Skin epidermis (tissue), 12 donors: ENCODE data around the gene CHD1.

Experiments
- H3K27ac ChIP-seq, 21 experiments: fragments of 200-600 bp; sonication (generic) in 11 of 21; one replicate each; pipeline ENCODE4 v1.5.0; 2020; ENCODE audit warnings: mild to moderate bottlenecking in 3 of 21, inconsistent platforms in 2 of 21, moderate library complexity in 2 of 21
- H3K4me3 ChIP-seq, 7 experiments: fragments of 200-600 bp; sonication (generic) in 2 of 7; one replicate each; pipeline ENCODE4 v1.5.0; 2020; ENCODE audit warnings: inconsistent platforms in 2 of 7, mild to moderate bottlenecking in 2 of 7, moderate library complexity in 1 of 7

Gene CHD1

GRCh38 chr5:98938464-98938863 is 9.7 kb upstream of the CHD1 start:
- Histone ChIP-seq H3K27ac (no peak overlapping the region), H3K4me3 (no peak overlapping the region)

DNA sequence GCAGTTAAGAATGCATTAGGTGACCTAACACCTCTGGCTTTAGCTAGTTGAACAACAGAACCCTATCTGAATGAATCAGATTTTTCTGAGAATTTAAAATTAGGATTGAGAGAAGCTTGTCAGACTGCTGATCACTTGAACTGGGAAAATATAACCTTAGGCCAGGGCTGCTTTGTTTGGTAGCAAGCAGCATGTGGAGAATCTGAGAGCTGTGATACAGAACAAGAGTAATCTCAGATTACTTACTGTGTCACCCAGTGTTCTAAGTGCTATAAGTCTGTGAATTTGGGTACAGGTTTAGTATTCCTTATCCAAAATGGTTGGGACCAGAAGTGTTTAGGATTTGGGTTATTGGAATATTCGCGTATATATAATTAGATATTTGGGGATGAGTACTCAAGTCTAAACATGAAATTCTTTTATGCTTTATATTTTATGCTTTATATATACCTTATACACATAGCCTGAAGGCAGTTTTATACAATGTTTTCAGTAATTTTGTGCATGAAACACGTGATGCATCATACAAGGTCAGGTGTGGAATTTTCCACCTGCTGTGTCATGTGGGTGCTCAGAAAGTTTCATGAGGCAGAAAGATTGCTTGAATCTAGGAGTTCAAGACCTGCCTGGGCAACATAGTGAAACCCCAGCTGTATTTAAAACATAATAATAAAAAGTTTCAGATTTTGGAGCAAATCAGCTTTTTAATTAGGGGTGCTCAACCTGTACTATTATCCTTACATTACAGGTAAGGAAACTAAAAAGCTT is 8.3 kb upstream of the CHD1 start:
- Histone ChIP-seq H3K4me3 (no peak overlapping the region), H3K27ac (no peak overlapping the region)

GRCh38 chr5:98935206-98935605 is 6.4 kb upstream of the CHD1 start:
- no peak overlapping the region for H3K4me3 ChIP-seq
- H3K27ac ChIP-seq: peak overlapping the region in 1 of 21 experiments; percentile 20

GRCh38 chr5:98934546-98934945 is 5.7 kb upstream of the CHD1 start:
- H3K27ac ChIP-seq: peak overlapping the region in 7 of 21 experiments; percentile 20 to 72 (median 63)
- H3K4me3 ChIP-seq: no peak overlapping the region

DNA sequence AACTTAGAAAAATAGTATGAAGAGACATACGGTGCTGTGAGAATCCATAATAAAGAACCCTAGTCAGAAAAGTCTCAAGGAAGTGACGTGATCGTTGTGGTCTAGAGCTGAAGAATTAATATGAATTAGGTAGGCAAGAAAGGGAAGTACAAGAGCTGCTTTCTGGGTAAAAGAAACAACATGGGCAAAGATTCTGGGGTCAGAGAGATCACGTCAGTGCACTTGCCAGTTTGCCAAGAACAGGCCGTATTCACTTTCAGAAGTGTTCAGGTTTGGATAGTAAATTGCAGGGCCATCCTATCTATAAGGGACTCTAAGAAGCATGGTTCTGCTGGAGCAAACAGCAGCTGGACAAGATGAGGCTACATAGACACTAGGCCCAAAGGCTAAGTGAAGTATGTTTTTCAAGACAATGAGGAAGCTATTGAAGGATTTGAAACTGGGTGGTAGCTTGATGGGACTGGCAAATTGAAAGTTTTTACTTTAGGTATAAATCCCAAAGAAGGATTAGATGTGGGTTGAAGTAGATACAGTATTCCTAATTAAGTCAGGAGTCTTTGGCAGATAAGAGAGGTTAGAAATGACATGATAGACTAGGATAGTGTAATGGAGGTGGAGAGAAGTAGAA is 4.8 kb upstream of the CHD1 start:
- Histone ChIP-seq H3K4me3 (no peak overlapping the region), H3K27ac (peak overlapping the region in 16 of 21 experiments; percentile 12 to 74 (median 44))

DNA sequence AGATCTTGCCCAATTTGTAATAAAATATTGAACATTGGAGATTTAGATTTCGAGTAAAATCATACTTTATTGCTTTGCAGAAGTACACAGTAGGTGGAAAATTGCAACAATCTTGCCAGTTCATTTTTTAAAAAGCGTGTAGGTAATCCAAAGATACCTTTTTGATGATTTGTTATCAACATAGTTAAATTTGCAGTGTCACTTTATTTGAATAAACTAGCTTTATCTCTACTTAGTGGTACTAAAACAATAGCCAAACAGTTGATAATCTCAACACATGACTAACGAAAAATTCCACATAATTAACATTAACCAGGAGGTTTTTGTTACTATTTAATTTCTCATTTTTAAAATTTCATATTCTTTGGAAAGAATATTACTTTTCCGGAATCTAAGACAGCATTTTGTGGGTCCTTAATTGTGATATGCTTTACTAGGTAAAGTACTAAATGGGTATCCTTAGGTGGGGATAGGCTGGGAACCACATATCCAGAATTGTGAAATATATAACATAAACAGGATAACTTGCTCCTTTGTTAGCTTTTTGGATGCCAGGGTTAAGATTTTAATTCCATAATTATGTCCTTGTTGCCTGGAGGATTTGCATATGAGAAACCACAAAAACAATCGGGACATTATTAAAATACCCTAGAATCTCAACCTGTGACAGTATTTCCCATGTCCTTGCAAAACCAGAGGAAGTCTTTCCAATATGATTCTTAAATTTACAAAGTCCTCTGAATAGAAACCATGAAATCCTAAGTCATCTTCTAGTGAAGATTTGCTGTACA is 2.4 kb upstream of the CHD1 start:
- peak overlapping the region in 4 of 21 experiments; percentile 38 to 100 (median 72) for H3K27ac ChIP-seq
- H3K4me3 ChIP-seq: no peak overlapping the region

GRCh38 chr5:98929710-98930298 is 997 bp upstream of the CHD1 start:
- Histone ChIP-seq H3K27ac (peak overlapping the region in 20 of 21 experiments; percentile 92 to 100 (median 99)), H3K4me3 (peak overlapping the region; percentile 69 to 99 (median 93))

- Histone ChIP-seq H3K27ac (peak overlapping the region; percentile 82 to 100 (median 99)), H3K4me3 (peak overlapping the region; percentile 69 to 99 (median 93))
Measured at GRCh38 chr5:98927989-98928872, 576 bp downstream of the CHD1 start.

DNA sequence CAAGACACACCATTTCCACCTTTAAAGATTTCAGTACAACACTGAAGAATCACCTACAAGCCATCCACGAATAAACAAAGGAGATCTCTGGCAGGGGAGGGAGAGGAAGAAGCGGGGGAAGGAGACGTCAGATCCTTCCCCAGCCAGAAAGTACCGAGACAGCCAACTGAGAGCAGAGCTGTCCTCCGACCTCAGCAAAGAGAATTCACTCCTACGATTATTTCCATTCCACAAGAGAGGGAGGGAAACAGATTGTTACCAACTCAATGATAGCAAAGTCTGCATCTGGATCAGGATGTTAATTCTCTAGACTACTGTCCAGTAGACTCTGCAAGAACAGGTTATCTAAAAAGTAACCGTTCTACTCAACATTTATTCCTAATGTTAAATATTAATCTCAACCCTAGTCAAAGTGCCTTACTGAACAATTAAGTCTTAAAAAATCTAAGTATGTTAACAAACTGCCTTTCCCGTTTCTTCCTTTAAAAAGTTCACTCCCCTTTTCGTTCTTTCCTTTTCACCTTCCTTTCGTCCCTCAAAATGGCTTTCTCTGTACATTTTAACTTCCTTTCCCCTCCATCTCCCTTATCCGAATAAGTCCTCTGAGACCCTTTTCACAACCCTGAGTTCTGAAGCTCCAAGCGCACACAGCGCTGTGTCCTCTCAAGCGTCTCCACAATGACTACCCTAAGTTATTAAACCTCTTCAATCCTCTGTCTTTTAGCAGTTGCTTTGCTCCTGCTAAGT is 1.4 kb downstream of the CHD1 start:
- Histone ChIP-seq H3K27ac (peak overlapping the region; percentile 82 to 100 (median 99)), H3K4me3 (peak overlapping the region; percentile 69 to 99 (median 93))

DNA sequence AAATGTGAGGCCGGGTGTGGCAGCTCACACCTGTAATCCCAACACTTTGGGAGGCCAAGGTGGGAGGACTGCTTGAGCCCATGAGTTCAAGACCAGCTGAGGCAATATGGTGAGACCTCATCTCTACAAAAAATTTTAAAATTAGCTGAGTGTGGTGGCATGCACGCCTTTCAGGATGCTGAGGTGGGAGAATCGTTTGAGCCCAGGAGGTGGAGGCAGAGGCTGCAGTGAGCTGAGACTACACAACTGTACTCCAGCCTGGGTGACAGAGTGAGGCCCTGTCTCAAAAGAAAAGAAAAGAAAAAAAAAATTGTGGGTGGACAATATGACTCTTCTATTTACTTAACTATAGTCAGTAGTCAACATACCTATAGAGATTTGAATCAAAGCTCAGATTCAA is 4.8 kb downstream of the CHD1 start:
- H3K27ac ChIP-seq: no peak overlapping the region
- H3K4me3 ChIP-seq: no peak overlapping the region

DNA sequence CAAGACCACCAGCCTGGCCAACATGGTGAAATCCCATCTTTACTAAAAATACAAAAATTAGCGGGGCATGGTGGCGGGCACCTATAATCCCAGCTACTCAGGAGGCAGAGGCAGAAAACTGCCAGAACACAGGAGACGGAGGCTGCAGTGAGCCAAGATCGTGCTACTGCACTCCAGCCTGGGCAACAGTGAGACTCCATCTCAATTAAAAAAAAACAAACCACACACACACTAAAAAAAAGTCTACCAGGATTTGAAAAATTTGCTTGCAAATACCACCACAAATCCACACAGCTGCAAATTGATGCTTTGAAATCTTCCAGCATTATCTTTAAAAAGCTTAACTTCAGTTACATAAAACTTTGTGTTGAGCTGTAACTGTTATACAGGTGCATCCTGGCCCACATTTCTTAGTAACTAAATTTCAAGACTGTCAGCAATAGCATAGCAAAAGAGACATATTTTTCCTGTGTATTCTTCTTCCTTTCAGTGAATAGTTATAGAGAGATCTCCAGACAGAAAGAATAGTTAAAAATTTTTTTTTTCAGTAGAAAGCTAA is 6.8 kb downstream of the CHD1 start:
- Histone ChIP-seq H3K4me3 (no peak overlapping the region), H3K27ac (no peak overlapping the region)

GRCh38 chr5:98917433-98917832 is 11.4 kb downstream of the CHD1 start:
- Histone ChIP-seq H3K27ac (no peak overlapping the region), H3K4me3 (no peak overlapping the region)

- Histone ChIP-seq H3K27ac (no peak overlapping the region), H3K4me3 (no peak overlapping the region)
Measured at GRCh38 chr5:98916540-98916939, 12.3 kb downstream of the CHD1 start.

DNA sequence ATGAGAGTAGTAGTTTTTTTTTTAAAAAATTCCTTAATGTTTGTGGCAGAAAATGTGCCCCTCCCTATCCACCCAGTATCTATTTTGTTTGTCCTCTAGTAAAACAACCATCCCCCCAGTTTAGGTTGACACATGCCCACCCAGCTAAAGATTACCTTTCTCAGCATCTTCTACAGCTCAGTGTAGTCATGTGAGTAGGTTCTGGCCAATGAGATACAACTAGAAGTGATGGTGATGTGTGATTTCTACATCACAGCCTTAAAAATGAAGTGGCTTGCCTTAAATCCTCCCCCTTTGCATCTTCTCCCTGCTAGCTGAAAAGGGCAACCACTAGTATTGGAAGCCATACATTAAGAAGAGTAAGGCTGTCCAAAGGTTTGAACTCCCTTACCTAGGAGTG is 14.9 kb downstream of the CHD1 start:
- no peak overlapping the region for H3K27ac ChIP-seq

GRCh38 chr5:98911280-98912040 is 17.3 kb downstream of the CHD1 start:
- no peak overlapping the region for H3K27ac ChIP-seq

More for the DNA sequence above, 14.9 kb downstream of the CHD1 start:
- no peak overlapping the region for H3K4me3 ChIP-seq

GRCh38 chr5:98909363-98909762 is 19.4 kb downstream of the CHD1 start:
- no peak overlapping the region for H3K27ac ChIP-seq
- H3K4me3 ChIP-seq: no peak overlapping the region

More at GRCh38 chr5:98911280-98912040, 17.3 kb downstream of the CHD1 start:
- H3K4me3 ChIP-seq: no peak overlapping the region

DNA sequence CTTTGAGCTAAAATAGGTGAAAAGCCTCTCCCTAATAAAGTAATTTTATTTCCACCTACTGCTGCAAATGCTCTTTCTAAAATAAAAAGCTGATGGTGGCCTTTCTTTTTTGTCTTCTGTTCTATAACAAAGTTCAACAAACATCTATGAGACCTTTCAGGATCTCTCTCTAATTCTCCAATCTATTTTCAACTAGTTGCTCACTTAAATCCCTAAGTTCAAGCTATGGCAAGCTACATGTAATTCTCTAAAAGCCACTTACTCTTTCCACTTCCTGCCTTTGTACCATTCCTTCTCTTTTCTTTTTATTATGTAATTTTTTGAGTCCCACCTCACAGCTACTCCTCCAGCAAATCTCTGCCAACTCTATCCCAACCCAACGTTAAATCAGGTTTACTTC is 20.9 kb downstream of the CHD1 start:
- H3K4me3 ChIP-seq: no peak overlapping the region
- H3K27ac ChIP-seq: no peak overlapping the region
